WTC11 (cell line): ENCODE measurements around the gene USP22. TPM values are rescaled to one million over a fixed set of nuclear protein-coding genes. Genes with fewer than 3 reads are reported as not detected.

Experiments
- ATAC-seq: fragments of 200-7000 bp; cut with Tn5 transposase; 2 replicates; pipeline ENCODE4 v1.10.0; 2021; ENCODE audit warnings: mild to moderate bottlenecking, moderate library complexity
- CTCF ChIA-PET: fragments of 300-600 bp; sonication (Branson Sonifier 250); formaldehyde crosslinking; loops from one replicate; lab custom pipeline; 2021; ENCODE audit warnings: antibody characterized with exemption; lab: Charles Lee
- POLR2A ChIA-PET: fragments of 350-600 bp; sonication (Branson Sonifier 250); formaldehyde crosslinking; loops from one replicate; lab custom pipeline; 2021; ENCODE audit warnings: antibody characterized with exemption; lab: Charles Lee
- DNase-seq: peaks from one replicate; pipeline ENCODE4 v3.0.0; 2021; ENCODE audit warnings: low spot score
- H3K27ac Mint-ChIP-seq: 2 replicates; pipeline ENCODE4 v1.8.0; 2021; ENCODE audit warnings: mixed read lengths
- H3K27me3 Mint-ChIP-seq: 2 replicates; pipeline ENCODE4 v1.8.0; 2021; ENCODE audit warnings: low read depth, mild to moderate bottlenecking, moderate library complexity, mixed read lengths
- H3K36me3 Mint-ChIP-seq: 2 replicates; pipeline ENCODE4 v1.8.0; 2021; ENCODE audit warnings: mixed read lengths
- H3K4me1 Mint-ChIP-seq: 2 replicates; pipeline ENCODE4 v1.8.0; 2022; ENCODE audit warnings: mixed read lengths
- H3K4me3 Mint-ChIP-seq: 2 replicates; pipeline ENCODE4 v1.8.0; 2021; ENCODE audit warnings: mild to moderate bottlenecking, moderate library complexity, mixed read lengths
- H3K9me3 Mint-ChIP-seq: 2 replicates; pipeline ENCODE4 v1.8.0; 2021; ENCODE audit warnings: mixed read lengths
- ATF1 ChIP-seq: sonication (generic); formaldehyde crosslinking; IDR thresholded peaks from 2 replicates; pipeline ENCODE4 v1.8.1; 2023; ENCODE audit warnings: mild to moderate bottlenecking, moderate library complexity, missing genetic modification reagents
- ATF6 ChIP-seq: sonication (generic); formaldehyde crosslinking; IDR thresholded peaks from 2 replicates; pipeline ENCODE4 v1.8.1; 2023; ENCODE audit warnings: mild to moderate bottlenecking, missing genetic modification reagents
- CBFB ChIP-seq: sonication (generic); formaldehyde crosslinking; IDR thresholded peaks from 2 replicates; pipeline ENCODE4 v1.8.1; 2022; ENCODE audit warnings: mild to moderate bottlenecking, low read depth, missing genetic modification reagents
- CTCF ChIP-seq: fragments of 200-600 bp; IDR thresholded peaks from 2 replicates; pipeline ENCODE4 v1.8.0; 2022; ENCODE audit warnings: antibody characterized with exemption
- TP53 ChIP-seq: sonication (generic); formaldehyde crosslinking; IDR thresholded peaks from 2 replicates; pipeline ENCODE4 v1.8.1; 2023; ENCODE audit warnings: mild to moderate bottlenecking, missing genetic modification reagents
- ZMAT4 ChIP-seq: fragments of 250-450 bp; sonication (Bioruptor Pico); IDR thresholded peaks from 2 replicates; pipeline ENCODE4 v1.9.0; 2021; ENCODE audit warnings: mild to moderate bottlenecking
- ZNF671 ChIP-seq: fragments of 250-450 bp; sonication (Bioruptor Pico); IDR thresholded peaks from 2 replicates; pipeline ENCODE4 v1.8.0; 2021; ENCODE audit warnings: mild to moderate bottlenecking
- ZSCAN18 ChIP-seq: fragments of 250-450 bp; sonication (Bioruptor Pico); IDR thresholded peaks from 2 replicates; pipeline ENCODE4 v2.1.2; 2022; ENCODE audit warnings: mild to moderate bottlenecking, moderate library complexity
- total RNA-seq: library from RNA; stranded (reverse); gene quantifications from 3 replicates; pipeline ENCODE4 v1.2.3, GENCODE V29; 2021
- TF ChIP-seq, protein P1 (sequence below): sonication (generic); formaldehyde crosslinking; IDR thresholded peaks from 2 replicates; pipeline ENCODE4 v1.8.1; 2023; ENCODE audit warnings: mild to moderate bottlenecking, moderate library complexity, missing genetic modification reagents
- TF ChIP-seq, protein P2 (sequence below): sonication (generic); formaldehyde crosslinking; IDR thresholded peaks from 2 replicates; pipeline ENCODE4 v1.8.1; 2023; ENCODE audit warnings: mild to moderate bottlenecking, missing genetic modification reagents, moderate library complexity
- TF ChIP-seq, protein P3 (sequence below): sonication (generic); formaldehyde crosslinking; IDR thresholded peaks from 2 replicates; pipeline ENCODE4 v1.8.1; 2022; ENCODE audit warnings: mild to moderate bottlenecking, moderate library complexity, missing genetic modification reagents

The USP22 gene
- total RNA-seq, 1 experiment from 2014 or later: 289 TPM

- TF ChIP-seq ATF6 (CRISPR knock-in tag): no peak
Observed at GRCh38 chr17:20954794-20955193, 88.0 kb downstream of the USP22 start (continued).

DNA sequence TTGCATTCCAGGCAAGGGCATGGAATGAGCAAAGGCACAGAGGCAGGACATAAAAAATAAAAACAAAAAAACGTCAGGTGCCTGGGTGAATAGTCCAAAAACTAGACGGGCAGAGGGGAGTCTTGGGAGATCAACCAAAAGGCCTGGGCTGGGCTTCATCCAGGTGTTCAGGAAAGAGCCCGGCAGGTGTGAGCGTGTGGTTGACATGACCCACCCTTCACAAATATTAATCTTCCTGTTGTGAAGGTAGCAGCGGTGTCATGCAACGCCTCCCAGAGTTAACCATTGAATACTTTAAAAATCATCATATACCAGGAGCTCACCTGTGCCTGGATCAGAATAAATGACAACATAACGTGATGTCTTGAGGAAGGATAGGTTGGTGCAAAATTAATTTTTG, 90.6 kb downstream of the USP22 start:
- POLR2A ChIA-PET: no interaction called here
- Mint-ChIP-seq H3K27ac (no peak overlapping the region), H3K4me1 (peaks cover 9% of the 10 kb centered on the region; the same call in 1 of the 2 replicates), H3K27me3 (no peaks in the 10 kb centered on the region), H3K36me3 (peaks cover 8% of the 10 kb centered on the region), H3K9me3 (no peaks in the 10 kb centered on the region), H3K4me3 (no peak overlapping the region)
- ATAC-seq: no peak
- no peak for DNase-seq
- TF ChIP-seq ZSCAN18 (CRISPR knock-in tag) (no peak), CTCF (no peak), ATF6 (CRISPR knock-in tag) (no peak), CBFB (CRISPR knock-in tag) (no peak), ZNF671 (no peak), TP53 (CRISPR knock-in tag) (no peak), ZMAT4 (CRISPR knock-in tag) (no peak), ATF1 (CRISPR knock-in tag) (no peak)
- TF ChIP-seq, protein P1, sequence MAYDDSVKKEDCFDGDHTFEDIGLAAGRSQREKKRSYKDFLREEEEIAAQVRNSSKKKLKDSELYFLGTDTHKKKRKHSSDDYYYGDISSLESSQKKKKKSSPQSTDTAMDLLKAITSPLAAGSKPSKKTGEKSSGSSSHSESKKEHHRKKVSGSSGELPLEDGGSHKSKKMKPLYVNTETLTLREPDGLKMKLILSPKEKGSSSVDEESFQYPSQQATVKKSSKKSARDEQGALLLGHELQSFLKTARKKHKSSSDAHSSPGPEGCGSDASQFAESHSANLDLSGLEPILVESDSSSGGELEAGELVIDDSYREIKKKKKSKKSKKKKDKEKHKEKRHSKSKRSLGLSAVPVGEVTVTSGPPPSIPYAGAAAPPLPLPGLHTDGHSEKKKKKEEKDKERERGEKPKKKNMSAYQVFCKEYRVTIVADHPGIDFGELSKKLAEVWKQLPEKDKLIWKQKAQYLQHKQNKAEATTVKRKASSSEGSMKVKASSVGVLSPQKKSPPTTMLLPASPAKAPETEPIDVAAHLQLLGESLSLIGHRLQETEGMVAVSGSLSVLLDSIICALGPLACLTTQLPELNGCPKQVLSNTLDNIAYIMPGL (CRISPR knock-in tag): no peak
- TF ChIP-seq, protein P2, sequence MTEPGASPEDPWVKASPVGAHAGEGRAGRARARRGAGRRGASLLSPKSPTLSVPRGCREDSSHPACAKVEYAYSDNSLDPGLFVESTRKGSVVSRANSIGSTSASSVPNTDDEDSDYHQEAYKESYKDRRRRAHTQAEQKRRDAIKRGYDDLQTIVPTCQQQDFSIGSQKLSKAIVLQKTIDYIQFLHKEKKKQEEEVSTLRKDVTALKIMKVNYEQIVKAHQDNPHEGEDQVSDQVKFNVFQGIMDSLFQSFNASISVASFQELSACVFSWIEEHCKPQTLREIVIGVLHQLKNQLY (CRISPR knock-in tag): no peak
- TF ChIP-seq, protein P3, sequence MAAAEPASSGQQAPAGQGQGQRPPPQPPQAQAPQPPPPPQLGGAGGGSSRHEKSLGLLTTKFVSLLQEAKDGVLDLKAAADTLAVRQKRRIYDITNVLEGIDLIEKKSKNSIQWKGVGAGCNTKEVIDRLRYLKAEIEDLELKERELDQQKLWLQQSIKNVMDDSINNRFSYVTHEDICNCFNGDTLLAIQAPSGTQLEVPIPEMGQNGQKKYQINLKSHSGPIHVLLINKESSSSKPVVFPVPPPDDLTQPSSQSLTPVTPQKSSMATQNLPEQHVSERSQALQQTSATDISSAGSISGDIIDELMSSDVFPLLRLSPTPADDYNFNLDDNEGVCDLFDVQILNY: no peak
- CTCF ChIA-PET: interaction anchor here (1.7 kb wide), 1 partner anchor 8 kb away, joined by 5 read pairs; no protein-coding TSS in a partner anchor

Other genes with a start within 250 kb of the USP22 start
- gene DHRS7B, start 84.0 kb upstream of the USP22 start, total RNA-seq: 13.5 to 16.6 TPM (median 15.6 TPM) in 3 replicates
- 32.9 to 37.0 TPM (median 33.9 TPM) in 3 replicates for gene TMEM11, start 171.2 kb upstream of the USP22 start, total RNA-seq
- 10.1 to 11.2 TPM (median 11.1 TPM) in 3 replicates for gene NATD1, start 210.4 kb upstream of the USP22 start, total RNA-seq
- 33.7 to 39.7 TPM (median 35.3 TPM) in 3 replicates for gene MAP2K3, start 241.7 kb upstream of the USP22 start, total RNA-seq